ENCODE measurements around the gene MARK1. TPM values are rescaled to one million over a fixed set of nuclear protein-coding genes. Genes with fewer than 3 reads are reported as not detected.

The MARK1 gene
- polyA plus RNA-seq, 1 of the 3 experiments (the other 2 are of a cell fraction): 3.1 TPM

DNA sequence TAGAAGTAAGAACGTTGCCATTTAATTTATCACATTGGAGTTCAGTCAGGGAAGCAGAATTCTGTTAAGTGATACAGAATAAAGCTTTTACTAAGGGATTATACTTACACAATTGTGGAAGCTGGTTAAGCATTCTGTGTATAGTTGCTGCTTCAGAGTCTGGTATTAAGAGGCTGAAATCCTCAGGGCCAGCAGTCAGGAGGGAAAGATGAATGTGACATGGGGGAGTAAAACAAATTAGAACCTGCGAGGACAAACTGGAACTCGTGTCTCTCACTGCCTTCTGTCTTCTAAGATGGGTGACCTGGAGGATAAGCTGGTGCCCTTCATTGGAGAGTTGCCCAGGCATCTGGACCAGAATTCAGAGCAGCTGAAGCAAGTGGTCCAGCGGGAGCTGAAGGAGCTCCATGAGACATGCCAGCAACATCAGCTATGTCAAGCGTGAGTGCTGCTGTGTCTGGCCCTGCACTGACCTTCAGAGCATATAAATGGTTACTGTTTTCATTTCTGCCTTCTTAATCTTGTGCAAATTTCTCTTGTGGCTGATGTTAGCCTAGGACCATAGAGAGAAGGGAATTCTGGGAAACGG lies 23.0 kb downstream of the MARK1 start:
- 80% methylated on average over 6 of the region's 6 CpGs for WGBS (ENCODE audit: low lambda C conversion rate)

More for the DNA sequence above, 23.0 kb downstream of the MARK1 start:
- no peaks in the 10 kb centered on the region for H3K9me2 ChIP-seq
- H3K9ac ChIP-seq: no peak overlapping the region
- H3K4me3 ChIP-seq (ENCODE audit: low read depth in 2 of 2, low read length in 1 of 2): no peak overlapping the region
- no peaks in the 10 kb centered on the region for H3K79me2 ChIP-seq (ENCODE audit: insufficient read depth)
- no peak for DNase-seq
- no peak overlapping the region for H2AFZ ChIP-seq (ENCODE audit: low read depth)
- TF ChIP-seq ELF1 (IDR thresholded peaks at IDR 0.05) (no peak), GATA2 (CRISPR knock-in tag; IDR thresholded peaks at IDR 0.05) (no peak), FOXJ3 (CRISPR knock-in tag; IDR thresholded peaks at IDR 0.05) (no peak), MEF2A (IDR thresholded peaks at IDR 0.05; ENCODE audit: borderline replicate concordance, low read depth) (no peak), MXI1 (IDR thresholded peaks at IDR 0.05; ENCODE audit: low read depth, low read length) (no peak), CHD2 (IDR thresholded peaks at IDR 0.05; ENCODE audit: low read length, partially characterized antibody) (no peak), TAF1 (IDR thresholded peaks at IDR 0.05; ENCODE audit: borderline replicate concordance, low read depth, low read length) (no peak), TCF12 (IDR thresholded peaks at IDR 0.05) (no peak), NRF1 (IDR thresholded peaks at IDR 0.05; ENCODE audit: low read depth, low read length) (no peak), SIN3A (IDR thresholded peaks at IDR 0.05; ENCODE audit: borderline replicate concordance, low read depth, low read length) (no peak), RXRA (IDR thresholded peaks at IDR 0.05; ENCODE audit: borderline replicate concordance, low read depth) (no peak), EP300 (IDR thresholded peaks at IDR 0.05; ENCODE audit: borderline replicate concordance in 1 of 2, low read depth in 1 of 2, low read length in 1 of 2) (no peak)
- TF ChIP-seq, protein P1, sequence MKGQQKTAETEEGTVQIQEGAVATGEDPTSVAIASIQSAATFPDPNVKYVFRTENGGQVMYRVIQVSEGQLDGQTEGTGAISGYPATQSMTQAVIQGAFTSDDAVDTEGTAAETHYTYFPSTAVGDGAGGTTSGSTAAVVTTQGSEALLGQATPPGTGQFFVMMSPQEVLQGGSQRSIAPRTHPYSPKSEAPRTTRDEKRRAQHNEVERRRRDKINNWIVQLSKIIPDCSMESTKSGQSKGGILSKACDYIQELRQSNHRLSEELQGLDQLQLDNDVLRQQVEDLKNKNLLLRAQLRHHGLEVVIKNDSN (IDR thresholded peaks at IDR 0.05; ENCODE audit: borderline replicate concordance, low read depth): no peak
- TF ChIP-seq, protein P2, sequence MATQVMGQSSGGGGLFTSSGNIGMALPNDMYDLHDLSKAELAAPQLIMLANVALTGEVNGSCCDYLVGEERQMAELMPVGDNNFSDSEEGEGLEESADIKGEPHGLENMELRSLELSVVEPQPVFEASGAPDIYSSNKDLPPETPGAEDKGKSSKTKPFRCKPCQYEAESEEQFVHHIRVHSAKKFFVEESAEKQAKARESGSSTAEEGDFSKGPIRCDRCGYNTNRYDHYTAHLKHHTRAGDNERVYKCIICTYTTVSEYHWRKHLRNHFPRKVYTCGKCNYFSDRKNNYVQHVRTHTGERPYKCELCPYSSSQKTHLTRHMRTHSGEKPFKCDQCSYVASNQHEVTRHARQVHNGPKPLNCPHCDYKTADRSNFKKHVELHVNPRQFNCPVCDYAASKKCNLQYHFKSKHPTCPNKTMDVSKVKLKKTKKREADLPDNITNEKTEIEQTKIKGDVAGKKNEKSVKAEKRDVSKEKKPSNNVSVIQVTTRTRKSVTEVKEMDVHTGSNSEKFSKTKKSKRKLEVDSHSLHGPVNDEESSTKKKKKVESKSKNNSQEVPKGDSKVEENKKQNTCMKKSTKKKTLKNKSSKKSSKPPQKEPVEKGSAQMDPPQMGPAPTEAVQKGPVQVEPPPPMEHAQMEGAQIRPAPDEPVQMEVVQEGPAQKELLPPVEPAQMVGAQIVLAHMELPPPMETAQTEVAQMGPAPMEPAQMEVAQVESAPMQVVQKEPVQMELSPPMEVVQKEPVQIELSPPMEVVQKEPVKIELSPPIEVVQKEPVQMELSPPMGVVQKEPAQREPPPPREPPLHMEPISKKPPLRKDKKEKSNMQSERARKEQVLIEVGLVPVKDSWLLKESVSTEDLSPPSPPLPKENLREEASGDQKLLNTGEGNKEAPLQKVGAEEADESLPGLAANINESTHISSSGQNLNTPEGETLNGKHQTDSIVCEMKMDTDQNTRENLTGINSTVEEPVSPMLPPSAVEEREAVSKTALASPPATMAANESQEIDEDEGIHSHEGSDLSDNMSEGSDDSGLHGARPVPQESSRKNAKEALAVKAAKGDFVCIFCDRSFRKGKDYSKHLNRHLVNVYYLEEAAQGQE (IDR thresholded peaks at IDR 0.05; ENCODE audit: low read depth, low read length): no peak
- TF ChIP-seq, protein P3, sequence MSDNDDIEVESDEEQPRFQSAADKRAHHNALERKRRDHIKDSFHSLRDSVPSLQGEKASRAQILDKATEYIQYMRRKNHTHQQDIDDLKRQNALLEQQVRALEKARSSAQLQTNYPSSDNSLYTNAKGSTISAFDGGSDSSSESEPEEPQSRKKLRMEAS (IDR thresholded peaks at IDR 0.05; ENCODE audit: low read depth): no peak
- TF ChIP-seq, protein P4, sequence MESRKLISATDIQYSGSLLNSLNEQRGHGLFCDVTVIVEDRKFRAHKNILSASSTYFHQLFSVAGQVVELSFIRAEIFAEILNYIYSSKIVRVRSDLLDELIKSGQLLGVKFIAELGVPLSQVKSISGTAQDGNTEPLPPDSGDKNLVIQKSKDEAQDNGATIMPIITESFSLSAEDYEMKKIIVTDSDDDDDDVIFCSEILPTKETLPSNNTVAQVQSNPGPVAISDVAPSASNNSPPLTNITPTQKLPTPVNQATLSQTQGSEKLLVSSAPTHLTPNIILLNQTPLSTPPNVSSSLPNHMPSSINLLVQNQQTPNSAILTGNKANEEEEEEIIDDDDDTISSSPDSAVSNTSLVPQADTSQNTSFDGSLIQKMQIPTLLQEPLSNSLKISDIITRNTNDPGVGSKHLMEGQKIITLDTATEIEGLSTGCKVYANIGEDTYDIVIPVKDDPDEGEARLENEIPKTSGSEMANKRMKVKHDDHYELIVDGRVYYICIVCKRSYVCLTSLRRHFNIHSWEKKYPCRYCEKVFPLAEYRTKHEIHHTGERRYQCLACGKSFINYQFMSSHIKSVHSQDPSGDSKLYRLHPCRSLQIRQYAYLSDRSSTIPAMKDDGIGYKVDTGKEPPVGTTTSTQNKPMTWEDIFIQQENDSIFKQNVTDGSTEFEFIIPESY (IDR thresholded peaks at IDR 0.05; ENCODE audit: borderline replicate concordance, low read depth): no peak
- ChIA-PET POLR2A (no interaction called here), CTCF (interaction anchor here (0.6 to 1.8 kb wide), 4 partner anchors 10 to 698 kb away, joined by 3 to 6 read pairs (median 4); no protein-coding TSS in a partner anchor)
- H3F3A ChIP-seq (replicated peaks; ENCODE audit: insufficient read depth): no peaks in the 10 kb centered on the region
- H4K20me1 ChIP-seq (ENCODE audit: insufficient read depth): no peaks in the 10 kb centered on the region
- no peak overlapping the region for H3K27ac ChIP-seq (ENCODE audit: low read depth in 2 of 2, low read length in 1 of 2)
- H3K27me3 ChIP-seq (ENCODE audit: insufficient read depth): no peaks in the 10 kb centered on the region
- no peaks in the 10 kb centered on the region for H3K36me3 ChIP-seq (replicated peaks in 1 of 2; ENCODE audit: control insufficient read depth in 1 of 2, insufficient read depth in 2 of 2, low read length in 1 of 2)
- H3K9me3 ChIP-seq: no peaks in the 10 kb centered on the region
- H3K4me1 ChIP-seq (ENCODE audit: control insufficient read depth in 1 of 2, insufficient read depth in 2 of 2, low read depth in 1 of 2, low read length in 1 of 2): peaks cover 0 to 8% of the 10 kb centered on the region in 2 experiments; a peak in 1 of 4 replicates
- H3K4me2 ChIP-seq: no peak overlapping the region

All from SK-N-SH (cell line).